HepG2 (cell line): ENCODE data around the gene DPP7. TPM values are rescaled to one million over a fixed set of nuclear protein-coding genes. Genes with fewer than 3 reads are reported as not detected.

ENCODE experiments used
- BRD4 ChIP-seq: sonication (generic); formaldehyde crosslinking; IDR thresholded peaks from 2 replicates; pipeline ENCODE4 v1.4.0; 2020; ENCODE audit warnings: missing genetic modification reagents
- E2F5 ChIP-seq: sonication (generic); formaldehyde crosslinking; conservative IDR thresholded peaks from 2 replicates; pipeline ENCODE4 v1.4.0; 2020; ENCODE audit warnings: missing genetic modification reagents
- ERF ChIP-seq: IDR thresholded peaks from 2 replicates; pipeline ENCODE4 v1.6.1; 2018; ENCODE audit warnings: missing biosample characterization, missing genetic modification reagents
- FOXA1 ChIP-seq, 2 experiments: fragments of 450-650 bp in 1 of 2; sonication (generic) in 1 of 2; formaldehyde crosslinking in 1 of 2; IDR thresholded peaks; 2 replicates each; pipeline versions ENCODE4 v1.4.0 to v1.6.1; 2016 to 2020; ENCODE audit warnings: missing genetic modification reagents in 1 of 2
- HMGA1 ChIP-seq: sonication (generic); formaldehyde crosslinking; conservative IDR thresholded peaks from 2 replicates; pipeline ENCODE4 v1.4.0; 2020; ENCODE audit warnings: missing genetic modification reagents
- HOXA7 ChIP-seq: sonication (generic); formaldehyde crosslinking; IDR thresholded peaks from 2 replicates; pipeline ENCODE4 v1.8.1; 2022; ENCODE audit warnings: mild to moderate bottlenecking, missing genetic modification reagents, moderate library complexity
- ISL2 ChIP-seq: sonication (generic); formaldehyde crosslinking; IDR thresholded peaks from 2 replicates; pipeline ENCODE4 v1.5.0; 2020; ENCODE audit warnings: missing genetic modification reagents
- KDM5A ChIP-seq: fragments of 200-600 bp; sonication (generic); IDR thresholded peaks from 2 replicates; pipeline ENCODE4 v1.7.0; 2018; ENCODE audit warnings: antibody characterized with exemption, mild to moderate bottlenecking, low read length, borderline replicate concordance
- PAF1 ChIP-seq: IDR thresholded peaks from 2 replicates; pipeline ENCODE4 v1.6.1; 2016; ENCODE audit warnings: missing genetic modification reagents, missing compliant biosample characterization
- SP5 ChIP-seq: IDR thresholded peaks from 2 replicates; pipeline ENCODE4 v1.6.1; 2016; ENCODE audit warnings: low read depth, borderline replicate concordance
- SRY ChIP-seq: sonication (generic); formaldehyde crosslinking; IDR thresholded peaks from 2 replicates; pipeline ENCODE4 v1.8.0; 2022; ENCODE audit warnings: mild to moderate bottlenecking, missing genetic modification reagents
- TBP ChIP-seq: sonication (generic); formaldehyde crosslinking; IDR thresholded peaks from 2 replicates; pipeline ENCODE4 v1.5.0; 2020; ENCODE audit warnings: missing genetic modification reagents
- TOPORS ChIP-seq: sonication (generic); formaldehyde crosslinking; IDR thresholded peaks from 2 replicates; pipeline ENCODE4 v1.8.0; 2023; ENCODE audit warnings: mild to moderate bottlenecking, missing genetic modification reagents
- ZBTB43 ChIP-seq: sonication (generic); formaldehyde crosslinking; conservative IDR thresholded peaks from 2 replicates; pipeline ENCODE4 v1.4.0; 2020; ENCODE audit warnings: missing genetic modification reagents
- ZNF24 ChIP-seq: fragments of 450-650 bp; IDR thresholded peaks from 2 replicates; pipeline ENCODE4 v1.6.1; 2017; ENCODE audit warnings: antibody characterized with exemption, mild to moderate bottlenecking
- ZNF33B ChIP-seq: sonication (generic); formaldehyde crosslinking; IDR thresholded peaks from 2 replicates; pipeline ENCODE4 v1.5.1; 2020; ENCODE audit warnings: mild to moderate bottlenecking, missing genetic modification reagents
- ZNF546 ChIP-seq: sonication (generic); formaldehyde crosslinking; conservative IDR thresholded peaks from 2 replicates; pipeline ENCODE4 v1.8.1; 2023; ENCODE audit warnings: mild to moderate bottlenecking, missing genetic modification reagents
- ZNF660 ChIP-seq: sonication (generic); formaldehyde crosslinking; IDR thresholded peaks from 2 replicates; pipeline ENCODE4 v1.5.1; 2020; ENCODE audit warnings: mild to moderate bottlenecking, low read depth, missing genetic modification reagents, borderline replicate concordance
- ZNF720 ChIP-seq: sonication (generic); formaldehyde crosslinking; IDR thresholded peaks from 2 replicates; pipeline ENCODE4 v1.4.0; 2020; ENCODE audit warnings: missing genetic modification reagents
- ZNF75D ChIP-seq: sonication (generic); formaldehyde crosslinking; IDR thresholded peaks from 2 replicates; pipeline ENCODE4 v1.8.1; 2023; ENCODE audit warnings: missing genetic modification reagents, mild to moderate bottlenecking, borderline replicate concordance
- ZZZ3 ChIP-seq: sonication (generic); formaldehyde crosslinking; IDR thresholded peaks from 2 replicates; pipeline ENCODE4 v1.4.0; 2020; ENCODE audit warnings: missing genetic modification reagents, mild to moderate bottlenecking, borderline replicate concordance
- polyA plus RNA-seq, 8 experiments: library from polyadenylated mRNA; depleted of rRNA in 3 of 8; stranded (reverse) in 7 of 8; unstranded in 1 of 8; fragments of >200 nt; fragmentation: Illumina TruSeq in 4 of 8; extraction: Trizol in 4 of 8; gene quantifications; 2 replicates each; pipeline versions ENCODE4 v1.2.1 to v1.2.3, GENCODE V29; 2011 to 2016; ENCODE audit warnings: low read depth in 4 of 8, missing spikeins in 1 of 8, mixed read lengths in 1 of 8; ENCODE audit not compliant: insufficient read depth in 1 of 8
- total RNA-seq, 5 experiments: library from RNA; depleted of rRNA; stranded (reverse); fragments of >200 nt; fragmentation: Illumina TruSeq; extraction: Trizol; gene quantifications; 2 replicates each; pipeline ENCODE4 v1.2.3, GENCODE V29; 2016; ENCODE audit warnings: low read depth in 1 of 5
- TF ChIP-seq, protein P1 (sequence below): IDR thresholded peaks from 2 replicates; pipeline ENCODE4 v1.6.1; 2016; ENCODE audit warnings: missing compliant biosample characterization, missing genetic modification reagents, borderline replicate concordance
- TF ChIP-seq, protein P2 (sequence below): IDR thresholded peaks from 2 replicates; pipeline ENCODE4 v1.6.1; 2016; ENCODE audit warnings: low read depth, control low read depth
- TF ChIP-seq, protein P3 (sequence below): sonication (generic); formaldehyde crosslinking; IDR thresholded peaks from 2 replicates; pipeline ENCODE4 v1.4.0; 2020; ENCODE audit warnings: mild to moderate bottlenecking, missing genetic modification reagents

The DPP7 gene
- total and polyA plus RNA-seq, 2 of the 13 experiments (the other 11 are each of a cell fraction or from before 2014, with no cell fraction given) = 1.2 to 4.5 TPM

- TF ChIP-seq, protein P1, sequence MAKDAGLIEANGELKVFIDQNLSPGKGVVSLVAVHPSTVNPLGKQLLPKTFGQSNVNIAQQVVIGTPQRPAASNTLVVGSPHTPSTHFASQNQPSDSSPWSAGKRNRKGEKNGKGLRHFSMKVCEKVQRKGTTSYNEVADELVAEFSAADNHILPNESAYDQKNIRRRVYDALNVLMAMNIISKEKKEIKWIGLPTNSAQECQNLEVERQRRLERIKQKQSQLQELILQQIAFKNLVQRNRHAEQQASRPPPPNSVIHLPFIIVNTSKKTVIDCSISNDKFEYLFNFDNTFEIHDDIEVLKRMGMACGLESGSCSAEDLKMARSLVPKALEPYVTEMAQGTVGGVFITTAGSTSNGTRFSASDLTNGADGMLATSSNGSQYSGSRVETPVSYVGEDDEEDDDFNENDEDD (CRISPR knock-in tag) = no peak
- TF ChIP-seq PAF1 (no peak), TBP (no peak), ZNF660 (CRISPR knock-in tag) (0 out of 2 replicates have a peak, but pooled peaks have one; percentile 13), ZNF75D (CRISPR knock-in tag) (no peak), ZNF33B (CRISPR knock-in tag) (peak; percentile 46; the same call in 1 of the 2 replicates), ISL2 (peak; percentile 52; the same call in 1 of the 2 replicates), ZZZ3 (CRISPR knock-in tag) (peak; percentile 23; the same call in 1 of the 2 replicates), HOXA7 (CRISPR knock-in tag) (no peak), ZNF720 (CRISPR knock-in tag) (no peak), HMGA1 (no peak), ZBTB43 (CRISPR knock-in tag) (peak; percentile 72; the same call in 1 of the 2 replicates), KDM5A (0 out of 2 replicates have a peak, but pooled peaks have one; percentile 34), BRD4 (peak; percentile 80; the same call in 1 of the 2 replicates), FOXA1 (IDR thresholded peaks at IDR 0.05) (no peak), FOXA1 (CRISPR knock-in tag; IDR thresholded peaks at IDR 0.05) (no peak; the same call in 1 of the 2 replicates), SP5 (CRISPR knock-in tag) (0 out of 2 replicates have a peak, but pooled peaks have one; percentile 14), ZNF24 (no peak), ZNF546 (CRISPR knock-in tag) (no peak; the same call in 1 of the 2 replicates), ERF (CRISPR knock-in tag) (peak; percentile 50; the same call in 1 of the 2 replicates), SRY (peak; percentile 69; the same call in 1 of the 2 replicates), E2F5 (CRISPR knock-in tag) (0 out of 2 replicates have a peak, but pooled peaks have one; percentile 8), TOPORS (CRISPR knock-in tag) (0 out of 2 replicates have a peak, but pooled peaks have one; percentile 28)
- TF ChIP-seq, protein P2, sequence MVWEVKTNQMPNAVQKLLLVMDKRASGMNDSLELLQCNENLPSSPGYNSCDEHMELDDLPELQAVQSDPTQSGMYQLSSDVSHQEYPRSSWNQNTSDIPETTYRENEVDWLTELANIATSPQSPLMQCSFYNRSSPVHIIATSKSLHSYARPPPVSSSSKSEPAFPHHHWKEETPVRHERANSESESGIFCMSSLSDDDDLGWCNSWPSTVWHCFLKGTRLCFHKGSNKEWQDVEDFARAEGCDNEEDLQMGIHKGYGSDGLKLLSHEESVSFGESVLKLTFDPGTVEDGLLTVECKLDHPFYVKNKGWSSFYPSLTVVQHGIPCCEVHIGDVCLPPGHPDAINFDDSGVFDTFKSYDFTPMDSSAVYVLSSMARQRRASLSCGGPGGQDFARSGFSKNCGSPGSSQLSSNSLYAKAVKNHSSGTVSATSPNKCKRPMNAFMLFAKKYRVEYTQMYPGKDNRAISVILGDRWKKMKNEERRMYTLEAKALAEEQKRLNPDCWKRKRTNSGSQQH = no peak
- TF ChIP-seq, protein P3, sequence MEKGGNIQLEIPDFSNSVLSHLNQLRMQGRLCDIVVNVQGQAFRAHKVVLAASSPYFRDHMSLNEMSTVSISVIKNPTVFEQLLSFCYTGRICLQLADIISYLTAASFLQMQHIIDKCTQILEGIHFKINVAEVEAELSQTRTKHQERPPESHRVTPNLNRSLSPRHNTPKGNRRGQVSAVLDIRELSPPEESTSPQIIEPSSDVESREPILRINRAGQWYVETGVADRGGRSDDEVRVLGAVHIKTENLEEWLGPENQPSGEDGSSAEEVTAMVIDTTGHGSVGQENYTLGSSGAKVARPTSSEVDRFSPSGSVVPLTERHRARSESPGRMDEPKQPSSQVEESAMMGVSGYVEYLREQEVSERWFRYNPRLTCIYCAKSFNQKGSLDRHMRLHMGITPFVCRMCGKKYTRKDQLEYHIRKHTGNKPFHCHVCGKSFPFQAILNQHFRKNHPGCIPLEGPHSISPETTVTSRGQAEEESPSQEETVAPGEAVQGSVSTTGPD (CRISPR knock-in tag) = no peak
Observed at GRCh38 chr9:137129456-137130175, 15.1 kb upstream of the DPP7 start (continued).
